Activated CD4-positive, CD25-positive, alpha-beta regulatory T cell treated with anti-CD3 and anti-CD28 coated beads, Interleukin-2, amount 50 U/mL, for 72 hours (primary cell): ENCODE data around the gene CIZ1.

Experiments
- DNase-seq: peaks from one replicate; pipeline ENCODE4 v3.0.0; 2021

Gene CIZ1

DNA sequence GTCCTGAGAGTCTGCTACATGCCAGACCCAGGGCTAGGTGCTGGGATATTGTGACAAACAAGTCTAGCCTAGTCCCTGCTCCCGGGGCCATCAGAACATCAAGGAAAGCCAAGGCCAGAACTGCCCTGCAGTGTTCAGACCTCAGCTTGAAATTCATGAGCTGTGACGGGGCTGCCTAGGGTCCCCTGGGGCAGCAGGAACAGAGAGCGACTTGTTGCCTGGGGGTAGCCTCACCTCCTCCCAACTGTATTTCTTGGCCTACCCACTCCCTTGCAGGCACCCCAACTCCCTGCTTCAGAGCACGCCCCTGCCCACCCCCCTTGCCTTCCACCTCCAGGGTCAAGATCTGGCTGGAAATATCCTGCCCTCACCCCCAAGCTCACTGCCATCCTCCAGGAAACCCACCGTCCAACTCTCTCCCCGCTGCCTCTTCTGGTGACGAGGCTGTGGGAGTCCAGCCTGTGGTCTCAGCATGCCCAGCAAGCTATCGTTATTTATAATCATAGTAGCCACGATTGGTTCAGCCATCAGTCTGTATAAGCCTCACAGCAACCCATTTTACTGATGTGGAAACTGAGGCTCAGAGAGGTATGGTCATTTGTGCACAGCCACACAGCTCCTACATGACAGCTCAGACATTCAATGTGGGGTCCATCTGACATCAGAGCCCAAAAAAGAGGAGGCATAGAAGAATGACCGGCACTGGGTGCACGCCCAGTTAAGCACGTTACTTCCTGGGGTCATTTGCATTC lies 22.6 kb upstream of the CIZ1 start:
- DNase-seq = no peak

DNA sequence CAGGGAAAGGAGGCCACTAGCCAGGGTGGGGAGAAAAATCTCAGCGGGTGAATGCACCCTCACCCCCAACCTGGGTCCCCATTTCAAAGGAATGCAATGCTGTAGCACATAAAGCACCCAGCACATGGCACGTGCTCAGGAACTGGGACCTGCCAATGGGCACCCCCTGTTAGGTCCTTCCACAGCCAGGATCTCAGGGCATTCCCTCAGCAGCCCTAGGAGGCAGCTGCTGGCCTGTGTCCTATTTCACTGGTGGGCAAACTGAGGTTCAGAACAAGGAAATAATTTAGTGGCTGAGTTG lies 20.6 kb upstream of the CIZ1 start:
- DNase-seq = no peak

DNA sequence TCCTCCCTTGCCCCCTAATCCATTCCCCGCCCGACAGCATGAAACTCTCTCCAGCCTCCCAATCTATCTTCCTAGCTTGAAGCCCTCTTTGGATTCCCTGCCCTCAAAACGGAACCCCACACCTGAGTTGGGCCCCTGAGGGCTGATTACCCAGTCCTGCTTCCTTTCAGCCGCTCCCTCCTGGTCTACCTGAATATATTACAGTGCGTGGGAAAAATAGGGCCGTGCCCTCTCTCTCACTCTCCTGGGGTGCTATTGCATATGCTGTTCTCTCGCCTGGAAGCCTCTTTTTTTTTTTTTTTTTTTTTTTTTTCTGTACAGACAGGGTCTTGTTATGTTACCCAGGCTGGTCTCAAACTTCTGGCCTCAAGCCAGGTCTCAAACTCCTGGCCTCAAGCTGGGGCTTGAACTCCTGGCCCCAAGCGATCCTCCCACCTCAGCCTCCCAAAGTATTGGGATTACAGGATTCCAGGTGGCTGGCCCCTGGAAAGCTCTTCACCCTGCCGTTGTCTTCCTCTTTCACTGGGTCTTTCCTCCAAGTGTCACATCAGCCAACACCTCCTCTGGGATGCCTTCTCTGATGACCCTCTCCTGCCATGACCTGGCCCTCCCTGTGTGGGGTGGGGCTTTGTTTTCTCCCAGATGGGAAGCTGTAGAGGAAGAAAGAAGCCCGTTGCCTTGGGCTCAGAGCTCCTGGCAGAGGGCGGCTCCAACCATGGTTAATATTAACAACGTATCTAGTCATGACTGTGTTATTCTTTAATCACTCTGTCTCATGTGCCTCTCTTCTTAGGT lies 20.0 kb upstream of the CIZ1 start:
- DNase-seq = no peak

DNA sequence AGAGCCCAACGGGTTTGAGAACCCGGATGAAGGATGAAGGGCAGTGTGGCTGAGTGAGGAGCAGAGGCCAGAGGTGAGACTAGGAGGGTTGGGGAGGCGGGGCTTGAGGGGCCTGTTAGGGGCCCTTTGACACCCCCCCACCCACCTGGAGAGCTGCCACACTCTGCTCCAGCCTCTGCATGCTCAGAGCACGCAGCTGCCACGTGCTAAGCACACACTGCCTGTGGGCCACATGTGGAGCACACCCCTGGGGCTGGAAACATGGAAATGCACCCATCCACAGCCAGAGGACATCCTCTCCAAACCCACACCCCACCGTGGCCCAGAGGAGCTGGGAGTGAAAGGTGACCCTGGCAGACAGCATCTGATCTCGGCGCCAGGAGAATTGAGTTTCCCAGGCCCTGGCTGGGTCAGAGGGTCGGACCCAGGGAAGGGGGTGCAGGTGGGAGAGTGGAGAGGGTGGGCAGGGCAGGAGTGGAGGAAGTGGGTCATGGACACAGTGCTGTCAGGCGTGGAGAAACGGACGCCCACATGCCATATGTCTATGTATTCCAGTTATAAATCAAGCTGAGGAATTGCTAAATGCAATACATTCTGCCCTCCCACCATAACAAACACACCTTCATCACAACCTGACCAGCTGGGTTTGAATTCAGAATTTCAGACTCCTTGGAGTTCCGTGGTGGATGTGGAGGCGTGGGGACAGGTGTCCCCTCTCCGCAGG lies 17.7 kb upstream of the CIZ1 start:
- no peak for DNase-seq

DNA sequence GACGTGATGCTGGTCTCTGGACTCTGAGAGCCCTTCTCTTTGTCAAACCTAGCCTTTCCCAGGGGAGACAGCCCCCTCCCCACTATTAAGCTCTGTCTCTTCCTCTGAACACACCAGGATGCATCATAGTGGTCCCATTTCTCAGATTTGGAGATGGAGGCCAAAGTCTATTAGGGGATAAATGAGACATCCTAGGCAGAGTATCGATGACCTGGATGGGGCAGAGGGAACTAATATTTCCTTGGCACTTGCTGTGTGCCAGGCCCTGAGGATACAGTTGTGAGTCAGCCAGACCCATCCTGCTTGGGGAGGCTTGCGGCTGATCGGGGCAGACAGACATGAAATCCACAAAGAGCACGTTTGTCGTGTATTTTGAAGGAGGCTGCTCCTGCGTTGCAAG lies 17.0 kb upstream of the CIZ1 start:
- no peak for DNase-seq

DNA sequence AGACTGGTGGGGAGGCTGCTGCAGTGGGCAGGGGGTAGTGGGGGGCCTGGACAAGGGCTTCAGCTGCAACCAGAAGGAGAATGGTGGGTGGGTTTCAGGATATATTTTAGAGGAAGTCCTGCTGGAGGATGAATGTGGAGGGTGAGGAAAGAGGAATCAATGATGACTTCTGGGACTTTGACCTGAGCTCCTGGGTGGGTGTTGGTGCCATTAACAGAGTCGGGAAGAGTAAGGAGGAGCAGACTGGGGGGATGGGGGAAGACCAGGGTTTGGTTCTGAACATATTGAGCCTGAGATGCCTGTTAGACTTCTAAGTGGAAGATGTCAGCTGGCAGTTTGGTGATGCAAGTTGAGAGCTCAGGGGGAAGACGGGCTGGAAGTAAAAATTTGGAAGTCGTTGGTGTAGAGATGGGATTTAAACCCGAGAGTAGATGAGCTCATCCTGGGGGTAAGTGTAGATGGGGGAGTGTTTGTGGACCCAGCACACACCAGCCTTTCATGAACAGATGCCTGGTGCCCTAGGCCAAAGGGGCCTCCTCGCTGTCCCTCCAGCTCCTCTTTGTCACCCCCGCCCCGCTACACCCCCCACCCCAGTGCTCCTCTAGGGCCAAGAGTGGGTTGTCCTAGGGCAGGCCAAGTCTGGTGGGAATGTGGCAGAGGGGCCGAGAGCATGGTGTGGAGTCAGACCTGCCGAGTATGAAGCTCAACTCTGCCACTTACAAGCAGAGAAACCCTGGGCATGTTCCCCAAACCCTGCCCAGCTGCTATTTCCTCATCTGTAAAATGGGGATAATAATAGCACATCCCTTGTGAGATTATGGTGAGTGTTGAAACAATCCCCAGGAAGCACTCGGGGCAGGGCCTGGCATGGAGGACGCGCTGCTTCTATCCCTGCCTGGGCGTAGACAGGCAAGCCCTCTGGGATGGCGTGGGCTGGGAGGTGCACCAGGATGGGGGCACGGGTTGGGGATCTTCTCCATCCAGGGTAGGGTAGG lies 15.8 kb upstream of the CIZ1 start:
- DNase-seq = no peak

DNA sequence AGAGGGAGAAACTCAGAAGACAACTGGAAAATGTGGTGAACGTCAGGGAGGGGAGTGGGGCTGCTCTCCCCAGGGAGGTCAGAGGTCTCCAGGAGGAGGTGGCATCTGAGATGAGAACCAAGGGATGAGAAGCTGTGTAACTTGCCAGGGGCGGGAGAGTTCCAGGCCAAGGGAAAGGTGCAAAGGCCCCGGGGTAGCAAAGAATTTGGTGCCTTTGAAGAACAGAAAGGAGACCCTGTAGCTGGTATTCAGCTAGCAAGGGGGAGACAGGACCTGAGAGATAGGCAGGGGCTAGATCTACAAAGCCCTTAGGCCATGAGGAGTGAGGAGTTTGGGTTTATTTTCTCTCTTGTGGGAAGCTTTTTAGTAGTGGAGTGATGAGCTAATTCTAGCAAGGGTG lies 15.1 kb upstream of the CIZ1 start:
- DNase-seq = no peak

DNA sequence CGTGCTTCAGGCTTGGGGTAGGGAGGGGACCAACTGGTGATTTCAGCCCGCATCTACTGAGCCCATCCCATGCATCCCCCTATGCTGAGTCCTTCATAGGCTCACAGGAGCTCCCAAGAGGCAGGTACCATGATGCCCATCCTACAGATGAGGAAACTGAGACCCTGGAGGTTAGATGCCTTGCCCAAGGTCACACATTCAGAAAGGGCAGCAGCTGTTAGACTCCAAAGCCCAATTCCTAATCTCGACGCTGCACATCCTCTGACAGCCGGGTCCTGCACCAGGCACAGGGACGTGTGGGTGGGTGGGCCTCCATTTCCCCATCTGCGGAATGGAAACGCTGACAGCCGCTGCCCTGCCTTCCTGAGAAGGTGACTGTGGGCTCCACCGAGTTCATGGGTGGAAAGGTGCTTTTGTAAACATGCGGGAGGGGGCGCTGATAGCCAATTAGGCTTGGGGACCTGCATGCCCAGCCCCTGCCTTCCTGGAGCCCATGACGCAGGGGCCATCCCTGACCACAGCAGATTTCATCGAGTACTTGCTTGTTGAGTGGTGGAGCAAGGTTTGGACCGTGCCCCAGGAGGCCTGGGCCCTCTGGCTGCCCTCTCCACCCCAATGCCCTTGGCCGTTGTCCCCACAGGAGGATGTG lies 14.0 kb upstream of the CIZ1 start:
- DNase-seq = no peak

DNA sequence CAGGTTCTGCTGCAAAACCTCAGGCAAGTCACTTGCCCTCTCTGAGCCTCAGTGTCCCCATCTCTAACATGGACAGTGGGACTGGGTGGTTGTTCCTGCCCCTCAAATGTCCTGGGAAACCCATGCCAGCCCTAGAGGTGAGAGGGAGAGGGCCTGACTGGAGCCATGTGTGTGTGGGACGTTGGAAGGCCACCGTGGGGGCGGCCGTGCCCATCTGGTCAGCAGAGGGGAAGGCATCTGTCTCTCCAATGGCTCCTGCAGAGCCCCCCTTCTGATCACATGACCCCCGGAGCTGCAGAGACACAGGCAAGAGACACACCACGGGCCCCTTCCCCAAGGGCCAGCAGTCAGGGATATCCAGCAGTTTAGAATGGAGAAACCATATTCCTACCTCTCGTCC lies 13.5 kb upstream of the CIZ1 start:
- no peak for DNase-seq

DNA sequence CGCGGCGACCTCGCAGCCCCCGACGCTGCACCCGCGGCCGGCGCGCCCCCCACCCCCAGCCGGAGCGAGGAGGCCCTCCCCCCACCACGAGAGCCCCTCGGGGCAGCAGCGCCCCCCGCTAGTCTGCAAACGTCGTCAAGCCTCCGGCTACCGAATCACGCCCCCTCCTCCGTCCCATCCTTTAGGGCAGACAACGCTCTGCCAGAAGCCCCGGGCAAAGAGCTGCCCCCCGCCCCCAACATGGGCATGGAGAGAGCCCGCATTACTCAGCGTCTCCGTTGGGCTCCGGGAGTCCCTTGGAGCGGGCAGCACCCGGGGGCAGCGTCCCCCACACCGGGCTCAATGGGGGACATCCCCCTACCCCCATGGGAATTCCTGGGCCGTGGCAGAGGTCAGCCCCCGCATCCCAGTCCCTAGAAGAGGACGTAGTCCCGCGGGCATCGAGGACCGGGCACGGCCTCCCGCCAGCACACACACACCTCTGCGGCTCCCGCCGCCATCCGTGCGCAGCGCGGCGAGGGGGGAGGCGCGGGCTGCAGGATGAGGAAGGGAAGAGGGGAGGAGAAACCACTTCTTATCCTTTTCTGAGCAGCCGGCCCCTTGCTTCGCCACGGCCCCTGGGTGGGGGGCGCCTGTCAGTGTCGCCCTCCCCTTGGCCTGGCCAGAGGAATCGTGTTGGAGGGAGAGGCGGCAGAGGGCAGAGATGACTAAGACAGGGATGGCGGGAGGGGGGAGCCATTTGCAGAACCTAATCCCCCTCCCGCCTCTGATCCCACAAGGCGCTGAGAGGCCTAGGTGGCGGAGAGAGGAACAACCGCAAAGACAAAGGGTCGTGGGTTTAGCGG lies 12.6 kb upstream of the CIZ1 start:
- DNase-seq = no peak

DNA sequence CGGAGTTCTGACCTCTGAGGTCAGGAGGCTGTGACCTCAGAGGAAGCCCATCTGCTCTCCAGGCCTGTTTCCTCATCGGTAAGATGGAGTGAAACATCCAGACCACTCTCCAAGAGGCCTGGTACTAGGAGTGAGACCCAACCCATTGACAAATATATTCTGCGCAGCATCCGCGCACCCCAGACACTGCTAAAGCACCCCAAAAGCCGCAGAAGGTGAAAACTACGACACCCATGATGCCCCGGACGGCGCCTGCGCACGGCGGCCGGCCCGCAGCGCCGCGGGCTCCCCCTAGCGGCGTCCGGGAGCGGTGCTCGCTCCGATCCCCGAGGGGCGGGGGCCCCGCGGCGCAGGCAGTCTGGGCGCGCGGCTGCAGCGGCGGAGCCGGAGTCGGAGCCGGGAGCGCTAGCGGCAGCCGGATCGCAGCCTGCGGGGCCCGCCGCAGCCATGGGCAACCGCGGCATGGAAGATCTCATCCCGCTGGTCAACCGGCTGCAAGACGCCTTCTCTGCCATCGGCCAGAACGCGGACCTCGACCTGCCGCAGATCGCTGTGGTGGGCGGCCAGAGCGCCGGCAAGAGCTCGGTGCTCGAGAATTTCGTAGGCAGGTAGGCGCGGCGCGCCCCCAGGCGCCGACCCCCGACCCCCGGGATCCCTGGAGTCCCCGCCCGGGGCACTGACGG lies 11.8 kb upstream of the CIZ1 start, which contains the start of gene DNM1:
DNM1 (plus strand) TSS at position 356 of the 683 bp plus-strand sequence; CDS start at position 448, 92 bp downstream.
- DNase-seq = peak; percentile 79

DNA sequence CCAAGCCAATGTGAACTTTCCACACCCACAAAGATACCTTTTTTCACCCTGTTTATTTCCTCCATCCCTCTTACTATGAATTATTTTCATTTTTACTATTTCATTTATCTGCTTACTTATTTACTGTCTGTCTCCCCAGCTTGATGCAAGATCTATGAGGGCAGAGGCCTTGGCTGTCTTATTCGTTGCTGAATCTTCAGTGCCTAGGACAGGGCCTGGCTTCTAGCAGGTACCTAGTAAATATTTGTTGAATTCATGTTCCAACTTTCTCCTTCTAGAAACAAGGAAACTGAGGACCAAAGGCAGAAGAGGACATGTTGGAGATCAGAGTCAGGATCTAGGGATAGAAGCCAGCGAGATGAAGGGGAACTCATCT lies 11.3 kb upstream of the CIZ1 start:
- no peak for DNase-seq

DNA sequence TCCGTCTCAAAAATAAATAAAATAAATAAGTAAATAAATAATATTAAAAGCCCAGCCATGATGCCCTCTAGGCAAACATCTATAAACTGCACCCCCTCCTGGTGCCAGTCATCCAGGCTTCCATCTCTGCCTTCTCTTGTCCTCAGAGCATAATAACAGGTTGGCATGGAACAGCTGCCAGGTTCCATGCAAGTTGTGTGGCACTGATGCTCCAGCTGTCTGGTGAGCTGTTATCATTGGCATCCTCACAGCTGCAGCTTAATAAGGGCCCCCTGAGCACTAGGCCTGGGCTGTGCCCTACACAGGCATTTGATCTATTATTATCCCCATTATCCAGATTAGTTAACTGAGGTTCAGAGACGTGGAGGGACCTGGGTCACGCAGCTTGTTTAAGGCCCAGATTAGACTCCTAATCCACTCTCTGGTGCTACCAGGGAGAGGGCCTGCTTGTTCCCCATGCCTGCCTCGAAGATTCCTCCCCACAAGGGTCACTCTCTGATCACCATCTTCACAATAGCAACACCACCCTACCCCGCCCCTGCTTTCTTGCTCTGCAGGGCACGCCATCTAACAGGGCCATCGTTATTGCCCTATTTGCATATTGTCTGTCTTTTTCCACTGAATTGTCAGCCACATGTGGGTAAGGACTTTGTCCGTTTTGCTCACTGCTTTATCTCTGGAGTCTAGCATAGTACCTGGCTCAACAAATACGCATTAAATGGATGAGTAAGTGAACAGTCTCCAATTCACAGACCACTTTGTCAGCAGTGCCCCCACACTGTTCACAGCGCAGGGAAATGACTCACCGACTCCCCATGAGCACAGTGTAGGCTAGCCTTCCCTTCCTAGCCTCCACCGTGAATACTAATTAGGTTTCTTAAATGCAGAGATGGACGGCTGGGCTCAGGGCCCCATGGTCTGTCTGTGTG lies 10.3 kb upstream of the CIZ1 start:
- DNase-seq = no peak

DNA sequence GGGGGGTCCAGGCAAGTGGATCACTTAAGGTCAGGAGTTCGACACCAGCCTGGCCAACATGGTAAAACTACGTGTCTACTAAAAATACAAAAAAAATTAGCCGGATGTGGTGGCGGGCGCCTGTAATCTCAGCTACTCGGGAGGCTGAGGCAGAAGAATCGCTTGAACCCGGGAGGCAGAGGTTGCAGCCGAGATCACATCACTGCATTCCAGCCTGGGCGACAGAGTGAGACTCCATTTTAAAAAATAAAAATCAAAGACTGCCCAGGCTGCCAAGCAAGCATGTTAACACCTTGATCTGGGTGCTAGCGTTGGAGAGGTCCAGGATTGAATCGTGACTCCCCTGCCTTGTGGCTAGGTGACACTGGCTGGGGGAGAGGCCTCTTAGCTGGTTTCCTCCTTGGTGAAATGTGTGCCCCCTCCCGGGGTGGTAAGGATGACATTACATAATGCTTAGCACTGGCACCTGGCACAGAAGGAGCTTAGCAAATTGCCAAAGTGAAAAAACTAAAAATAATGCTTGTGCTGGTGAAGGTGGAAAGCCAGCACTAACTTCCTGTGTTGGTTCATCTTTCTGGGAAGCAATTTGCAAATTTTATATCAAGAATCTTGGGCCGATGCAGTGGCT lies 2.2 kb upstream of the CIZ1 start:
- no peak for DNase-seq

DNA sequence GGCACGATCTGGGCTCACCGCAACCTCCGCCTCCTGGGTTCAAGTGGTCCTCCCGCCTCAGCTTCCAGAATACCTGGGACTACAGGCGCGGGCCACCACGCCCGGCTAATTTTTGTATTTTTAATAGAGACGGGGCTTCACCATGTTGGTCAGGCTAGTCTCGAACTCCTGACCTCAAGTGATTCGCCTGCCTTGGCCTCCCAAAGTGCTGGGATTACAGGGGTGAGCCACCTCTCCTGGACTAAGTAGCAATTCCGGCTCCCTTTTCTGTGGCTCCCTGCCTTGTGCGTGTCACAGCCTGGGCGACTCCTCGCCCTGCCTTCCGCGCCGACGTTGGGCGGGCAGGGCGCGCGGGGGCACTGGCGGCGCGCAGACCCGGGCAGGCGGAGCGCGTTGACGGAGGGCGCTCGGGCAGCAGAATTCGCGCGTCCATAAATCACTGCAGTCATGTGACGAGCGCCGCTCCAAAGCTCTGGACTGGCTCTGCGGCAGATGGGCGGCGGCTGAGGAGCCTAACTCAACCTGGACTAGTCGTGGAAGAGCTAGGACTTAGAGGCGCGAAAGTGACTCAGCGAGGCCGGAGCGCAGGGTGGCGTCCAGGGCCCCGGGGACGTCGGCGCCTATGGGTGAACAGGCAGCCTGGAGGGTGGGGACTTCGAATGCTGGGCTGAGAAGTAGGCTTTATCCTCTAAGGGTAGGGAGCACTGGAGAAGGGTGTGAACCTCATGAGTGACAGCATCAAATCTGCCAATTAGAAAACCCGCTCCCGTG lies 1.4 kb upstream of the CIZ1 start:
- no peak for DNase-seq

DNA sequence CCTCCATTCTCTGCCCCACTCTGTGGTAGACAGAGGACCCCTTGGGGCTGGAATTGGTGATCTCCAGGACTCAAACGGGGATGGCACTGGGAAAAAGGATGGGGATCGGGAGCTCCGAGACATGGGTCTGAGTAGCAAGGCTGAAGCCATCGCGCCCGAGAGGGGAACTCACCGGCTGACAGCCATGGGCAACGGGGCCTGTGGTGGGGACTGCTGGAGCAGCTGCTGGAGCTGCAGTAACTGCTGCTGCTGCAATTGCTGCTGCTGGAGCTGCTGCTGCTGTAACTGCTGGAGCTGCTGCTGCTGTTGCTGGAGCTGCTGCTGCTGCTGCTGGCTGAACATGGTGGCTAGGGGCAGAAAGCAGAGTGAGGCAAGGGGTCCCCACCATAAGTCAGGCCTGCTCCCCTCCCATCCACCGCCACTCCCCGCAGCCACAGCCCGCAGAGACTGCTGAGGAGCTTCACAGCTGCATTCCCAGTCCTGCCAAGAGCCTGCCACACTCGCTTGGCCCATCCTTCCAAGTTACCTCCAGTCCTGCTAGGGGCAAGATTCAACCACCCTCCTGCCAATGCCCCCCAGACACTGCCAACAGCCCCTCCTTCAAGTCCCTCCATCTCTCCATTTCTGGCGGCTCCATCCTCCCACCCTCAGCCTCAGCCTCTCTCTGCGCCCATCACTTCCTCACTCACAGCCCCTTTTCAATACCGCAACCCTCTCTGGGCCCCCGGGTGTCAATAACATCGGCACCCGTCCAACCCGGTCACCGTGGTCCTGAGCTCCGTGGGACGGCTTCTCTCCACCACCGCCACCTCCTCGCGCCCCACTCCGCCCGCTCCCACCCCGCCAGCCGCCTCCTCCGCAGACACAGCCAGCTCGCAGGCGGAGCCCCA lies 611 bp downstream of the CIZ1 start:
- DNase-seq = no peak

DNA sequence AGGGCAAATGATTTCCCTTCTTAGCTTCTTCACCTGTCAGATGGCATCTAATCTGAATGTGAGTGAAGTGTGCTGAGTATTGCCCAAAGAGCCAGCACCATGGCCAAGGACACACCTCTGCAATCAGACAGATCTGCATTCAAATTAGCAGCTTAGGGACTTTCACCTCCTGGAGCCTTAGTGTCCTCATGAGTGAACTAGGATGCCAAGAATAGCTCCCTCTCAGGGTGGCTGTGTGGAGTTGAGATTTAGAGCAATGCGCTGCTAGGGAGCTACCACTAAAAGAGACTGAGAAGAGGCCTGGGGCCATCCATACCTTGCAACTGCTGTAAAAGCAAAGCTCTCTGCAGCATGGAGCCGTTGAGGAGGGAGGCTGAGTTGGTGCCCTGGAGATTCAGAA lies 1.4 kb downstream of the CIZ1 start:
- DNase-seq = no peak
